Astrocyte (in vitro differentiated cells and primary cell): ENCODE data around the gene DMXL1. TPM values are rescaled to one million over a fixed set of nuclear protein-coding genes. Genes with fewer than 3 reads are reported as not detected.
"Not testable (repeated sequence)": the region's sequence is repeated elsewhere in the genome, so short reads cannot be mapped to it uniquely, and the experiment has no call there.

ENCODE experiments used
- DNase-seq: peaks from one replicate; pipeline ENCODE4 v3.0.0-alpha.2; 2010; ENCODE audit warnings: low read depth
- FAIRE-seq: peaks from 2 replicates; lab custom pipeline; 2011; peaks lifted over from hg19 to GRCh38; lab: Jason Lieb, UNC
- H2AFZ ChIP-seq: 2 replicates; pipeline ENCODE4 v1.6.0; 2012; ENCODE audit warnings: low read depth, low read length, inconsistent platforms
- H3K27ac ChIP-seq: 2 replicates; pipeline ENCODE4 v1.5.1; 2011; ENCODE audit warnings: low read depth, low read length, inconsistent platforms
- H3K27me3 ChIP-seq: 2 replicates; pipeline ENCODE4 v1.6.0; 2011; ENCODE audit warnings: low read length, inconsistent platforms; ENCODE audit not compliant: insufficient read depth
- H3K36me3 ChIP-seq: 2 replicates; pipeline ENCODE4 v1.5.1; 2011; ENCODE audit warnings: low read length, inconsistent platforms; ENCODE audit not compliant: insufficient read depth
- H3K4me1 ChIP-seq: 2 replicates; pipeline ENCODE4 v1.5.1; 2011; ENCODE audit warnings: low read length, inconsistent platforms; ENCODE audit not compliant: insufficient read depth
- H3K4me2 ChIP-seq: 2 replicates; pipeline ENCODE4 v1.6.0; 2012; ENCODE audit warnings: low read length, inconsistent platforms
- H3K4me3 ChIP-seq: 2 replicates; pipeline ENCODE4 v1.5.1; 2011; ENCODE audit warnings: low read depth, mild to moderate bottlenecking, low read length, inconsistent platforms; ENCODE audit not compliant: insufficient read depth
- H3K79me2 ChIP-seq: 2 replicates; pipeline ENCODE4 v1.6.0; 2012; ENCODE audit warnings: mild to moderate bottlenecking, low read length, inconsistent platforms; ENCODE audit not compliant: insufficient read depth
- H3K9ac ChIP-seq: 2 replicates; pipeline ENCODE4 v1.6.0; 2012; ENCODE audit warnings: mild to moderate bottlenecking, low read length, inconsistent platforms
- H3K9me3 ChIP-seq: 2 replicates; pipeline ENCODE4 v1.5.1; 2012; ENCODE audit warnings: low read depth, mild to moderate bottlenecking, low read length, inconsistent platforms; ENCODE audit not compliant: insufficient read depth
- H4K20me1 ChIP-seq: 2 replicates; pipeline ENCODE4 v1.6.0; 2012; ENCODE audit warnings: low read length, inconsistent platforms; ENCODE audit not compliant: insufficient read depth
- H3K27ac Mint-ChIP-seq: one replicate; pipeline ENCODE4 v1.8.0; 2021; ENCODE audit warnings: mild to moderate bottlenecking, mixed read lengths; ENCODE audit not compliant: unreplicated experiment
- H3K27me3 Mint-ChIP-seq: one replicate; pipeline ENCODE4 v1.8.0; 2021; ENCODE audit warnings: low read depth, mixed read lengths; ENCODE audit not compliant: unreplicated experiment
- H3K36me3 Mint-ChIP-seq: one replicate; pipeline ENCODE4 v1.8.0; 2021; ENCODE audit warnings: low read depth, mixed read lengths; ENCODE audit not compliant: unreplicated experiment
- H3K4me1 Mint-ChIP-seq: one replicate; pipeline ENCODE4 v1.8.0; 2021; ENCODE audit warnings: low read depth, mixed read lengths; ENCODE audit not compliant: unreplicated experiment
- H3K4me3 Mint-ChIP-seq: one replicate; pipeline ENCODE4 v1.8.0; 2021; ENCODE audit warnings: mild to moderate bottlenecking, moderate library complexity, mixed read lengths; ENCODE audit not compliant: unreplicated experiment
- H3K9me3 Mint-ChIP-seq: one replicate; pipeline ENCODE4 v1.8.0; 2021; ENCODE audit warnings: mild to moderate bottlenecking, mixed read lengths; ENCODE audit not compliant: unreplicated experiment
- CTCF ChIP-seq: IDR thresholded peaks from 2 replicates; pipeline ENCODE4 v1.5.1; 2011; ENCODE audit warnings: low read depth, mild to moderate bottlenecking, inconsistent platforms, low read length, moderate library complexity; ENCODE audit not compliant: insufficient read depth
- EZH2 ChIP-seq: IDR thresholded peaks from 2 replicates; pipeline ENCODE4 v1.6.1; 2012; ENCODE audit warnings: mild to moderate bottlenecking, low read length, inconsistent platforms; ENCODE audit not compliant: insufficient read depth
- total RNA-seq: library from RNA; stranded (reverse); gene quantifications from 2 replicates; pipeline ENCODE4 v1.2.1, GENCODE V29; 2021

DMXL1 gene
- total RNA-seq, 1 donor from 2014 or later, result 26.0 TPM

GRCh38 chr5:119238265-119239118 is 167.6 kb downstream of the DMXL1 start:
- H3K79me2 ChIP-seq, result no peaks in the 10 kb centered on the region
- no peak overlapping the region for H3K27ac ChIP-seq
- no peaks in the 10 kb centered on the region for H3K9me3 ChIP-seq
- H3K9ac ChIP-seq, result no peak overlapping the region
- H3K27me3 Mint-ChIP-seq, result no peaks in the 10 kb centered on the region
- DNase-seq, result no peak
- H3K27ac Mint-ChIP-seq, result no peak overlapping the region
- H3K4me3 ChIP-seq, result no peak overlapping the region
- H3K4me1 Mint-ChIP-seq, result no peaks in the 10 kb centered on the region
- H3K36me3 Mint-ChIP-seq, result no peaks in the 10 kb centered on the region
- H3K4me1 ChIP-seq, result no peaks in the 10 kb centered on the region
- H3K4me2 ChIP-seq, result no peak overlapping the region
- no peaks in the 10 kb centered on the region for H4K20me1 ChIP-seq
- H3K4me3 Mint-ChIP-seq, result no peak overlapping the region
- no peaks in the 10 kb centered on the region for H3K9me3 Mint-ChIP-seq
- no peak for TF ChIP-seq EZH2
- no peak for TF ChIP-seq CTCF
- FAIRE-seq, result no peak
- no peaks in the 10 kb centered on the region for H3K36me3 ChIP-seq
- no peaks in the 10 kb centered on the region for H3K27me3 ChIP-seq
- no peak overlapping the region for H2AFZ ChIP-seq

DNA sequence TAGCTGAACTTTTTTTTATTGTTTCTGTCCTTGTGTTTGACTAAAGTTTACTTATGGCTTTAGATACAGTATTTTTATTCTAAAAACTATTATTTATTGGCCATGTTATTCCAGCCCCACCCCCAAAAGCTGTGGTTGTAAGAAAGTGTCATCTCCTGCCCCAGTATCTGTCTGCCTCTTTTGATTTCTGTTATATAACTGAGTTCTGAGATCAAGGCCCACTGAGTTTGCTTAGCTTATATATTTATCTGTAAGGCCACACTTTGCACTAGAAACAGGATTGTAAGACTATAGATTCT is 168.2 kb downstream of the DMXL1 start:
- Mint-ChIP-seq H3K27me3 (no peaks in the 10 kb centered on the region), H3K4me3 (no peak overlapping the region), H3K9me3 (no peaks in the 10 kb centered on the region), H3K27ac (no peak overlapping the region), H3K36me3 (no peaks in the 10 kb centered on the region), H3K4me1 (no peaks in the 10 kb centered on the region)
- no peaks in the 10 kb centered on the region for H3K4me1 ChIP-seq
- H3K79me2 ChIP-seq, result no peaks in the 10 kb centered on the region
- no peak overlapping the region for H3K4me3 ChIP-seq
- no peak overlapping the region for H2AFZ ChIP-seq
- H3K4me2 ChIP-seq, result no peak overlapping the region
- H4K20me1 ChIP-seq, result no peaks in the 10 kb centered on the region
- H3K27me3 ChIP-seq, result no peaks in the 10 kb centered on the region
- H3K36me3 ChIP-seq, result no peaks in the 10 kb centered on the region
- H3K9ac ChIP-seq, result no peak overlapping the region
- TF ChIP-seq CTCF (no peak), EZH2 (no peak)
- no peak for DNase-seq
- no peak for FAIRE-seq
- H3K27ac ChIP-seq, result no peak overlapping the region
- H3K9me3 ChIP-seq, result no peaks in the 10 kb centered on the region

GRCh38 chr5:119239826-119240225 is 168.9 kb downstream of the DMXL1 start:
- not testable (repeated sequence) for H3K9me3 ChIP-seq, H3K4me3 Mint-ChIP-seq, H3K79me2 ChIP-seq, H2AFZ ChIP-seq, H3K27me3 ChIP-seq, H3K36me3 Mint-ChIP-seq, DNase-seq, H3K27ac ChIP-seq, H3K9ac ChIP-seq, H3K9me3 Mint-ChIP-seq, H3K4me1 Mint-ChIP-seq, H3K36me3 ChIP-seq, H3K4me1 ChIP-seq, H3K4me3 ChIP-seq, H4K20me1 ChIP-seq, H3K27me3 Mint-ChIP-seq, FAIRE-seq, H3K4me2 ChIP-seq, H3K27ac Mint-ChIP-seq
